HepG2 (cell line): ENCODE data around the gene EPHB3. TPM values are rescaled to one million over a fixed set of nuclear protein-coding genes. Genes with fewer than 3 reads are reported as not detected.

ENCODE experiments used
- ATAC-seq: fragments of 200-7000 bp; cut with Tn5 transposase; 3 replicates; pipeline ENCODE4 v1.9.1; 2020; ENCODE audit warnings: mild to moderate bottlenecking, moderate library complexity
- BruUV-seq: library from RNA; stranded (reverse); fragments of 400-500 nt; replicated peaks from 2 replicates; lab custom pipeline; 2021; lab: Mats Ljungman, UMichigan
- CTCF ChIA-PET: fragments of 300-600 bp; formaldehyde crosslinking; extraction: SDS; loops from one replicate; lab custom pipeline; 2021; ENCODE audit warnings: low total read pairs, inconsistent platforms, low intra/inter-chr PET ratio; lab: Yijun Ruan, JAX
- POLR2A ChIA-PET: fragments of 350-600 bp; sonication (Branson Sonifier 250); formaldehyde crosslinking; loops from one replicate; lab custom pipeline; 2020; ENCODE audit warnings: antibody characterized with exemption, inconsistent platforms; lab: Yijun Ruan, JAX
- DNase-seq: peaks from one replicate; pipeline ENCODE4 v3.0.0-alpha.2; 2015; ENCODE audit warnings: low spot score
- FAIRE-seq: peaks from 3 replicates; lab custom pipeline; 2011; peaks lifted over from hg19 to GRCh38; lab: Jason Lieb, UNC
- H2AFZ ChIP-seq: one replicate; pipeline ENCODE4 v1.6.1; 2011; ENCODE audit warnings: low read length, inconsistent platforms
- H3K27ac ChIP-seq: fragments of 300-600 bp; 3 replicates; pipeline ENCODE4 v1.8.0; 2011; ENCODE audit warnings: mixed run types, mild to moderate bottlenecking, mixed read lengths, low read length, inconsistent platforms; ENCODE audit not compliant: insufficient read depth; ENCODE audit errors: extremely low read length
- H3K27me3 ChIP-seq, 2 experiments: fragments of 200-600 bp in 1 of 2; 2 replicates in 1 of 2; 3 replicates in 1 of 2; pipeline versions ENCODE4 v1.6.0 to v1.8.0; 2011; ENCODE audit warnings: low read length in 2 of 2, mild to moderate bottlenecking in 2 of 2, moderate library complexity in 2 of 2, inconsistent platforms in 1 of 2; ENCODE audit not compliant: insufficient read depth in 2 of 2, control insufficient read depth in 1 of 2
- H3K36me3 ChIP-seq, 2 experiments: fragments of 200-600 bp in 1 of 2; replicated peaks in 1 of 2; 2 replicates in 1 of 2; 3 replicates in 1 of 2; pipeline versions ENCODE4 v1.5.1 to v1.8.0; 2011; ENCODE audit warnings: low read length in 2 of 2, inconsistent platforms in 1 of 2; ENCODE audit not compliant: insufficient read depth in 2 of 2, control insufficient read depth in 1 of 2
- H3K4me1 ChIP-seq: 2 replicates; pipeline ENCODE4 v1.5.1; 2012; ENCODE audit warnings: low read length, inconsistent platforms; ENCODE audit not compliant: insufficient read depth
- H3K4me2 ChIP-seq: 2 replicates; pipeline ENCODE4 v1.6.0; 2011; ENCODE audit warnings: low read depth, low read length, inconsistent platforms
- H3K4me3 ChIP-seq, 3 experiments: fragments of 200-600 bp in 1 of 3; sonication (generic), shearing (Covaris generic) in 1 of 3; replicated peaks in 1 of 3; 2 replicates each; pipeline ENCODE4 v1.5.1; 2011 to 2016; ENCODE audit warnings: low read length in 3 of 3, inconsistent platforms in 2 of 3, low read depth in 2 of 3, mild to moderate bottlenecking in 2 of 3, control low read depth in 1 of 3, mixed read lengths in 1 of 3; ENCODE audit not compliant: insufficient read depth in 1 of 3
- H3K79me2 ChIP-seq: one replicate; pipeline ENCODE4 v1.6.1; 2011; ENCODE audit warnings: low read length, inconsistent platforms; ENCODE audit not compliant: insufficient read depth
- H3K9ac ChIP-seq: 2 replicates; pipeline ENCODE4 v1.6.0; 2011; ENCODE audit warnings: mild to moderate bottlenecking, low read depth, low read length, inconsistent platforms; ENCODE audit not compliant: insufficient read depth
- H3K9me3 ChIP-seq: 2 replicates; pipeline ENCODE4 v1.5.1; 2012; ENCODE audit warnings: mild to moderate bottlenecking, low read length
- H4K20me1 ChIP-seq: 2 replicates; pipeline ENCODE4 v1.6.0; 2011; ENCODE audit warnings: inconsistent platforms, mild to moderate bottlenecking, low read length, moderate library complexity; ENCODE audit not compliant: insufficient read depth
- DPF2 ChIP-seq: sonication (generic); formaldehyde crosslinking; IDR thresholded peaks from 2 replicates; pipeline ENCODE4 v1.4.0; 2020; ENCODE audit warnings: mild to moderate bottlenecking, low read depth, missing genetic modification reagents, borderline replicate concordance
- EED ChIP-seq: sonication (generic); formaldehyde crosslinking; IDR thresholded peaks from 2 replicates; pipeline ENCODE4 v1.5.0; 2020; ENCODE audit warnings: mild to moderate bottlenecking, missing genetic modification reagents
- HIVEP1 ChIP-seq: sonication (generic); formaldehyde crosslinking; IDR thresholded peaks from 2 replicates; pipeline ENCODE4 v1.4.0; 2020; ENCODE audit warnings: mild to moderate bottlenecking, missing genetic modification reagents
- HOXD1 ChIP-seq: sonication (generic); formaldehyde crosslinking; IDR thresholded peaks from 2 replicates; pipeline ENCODE4 v1.5.0; 2020; ENCODE audit warnings: missing genetic modification reagents
- MEF2D ChIP-seq: sonication (generic); formaldehyde crosslinking; IDR thresholded peaks from 2 replicates; pipeline ENCODE4 v1.5.1; 2020; ENCODE audit warnings: mild to moderate bottlenecking, missing genetic modification reagents
- NRL ChIP-seq: sonication (generic); formaldehyde crosslinking; IDR thresholded peaks from 2 replicates; pipeline ENCODE4 v1.5.0; 2020; ENCODE audit warnings: missing genetic modification reagents, mild to moderate bottlenecking, moderate library complexity, borderline replicate concordance
- PITX1 ChIP-seq: sonication (generic); formaldehyde crosslinking; IDR thresholded peaks from 2 replicates; pipeline ENCODE4 v1.5.1; 2020; ENCODE audit warnings: mild to moderate bottlenecking, missing genetic modification reagents
- SMYD3 ChIP-seq: sonication (generic); formaldehyde crosslinking; IDR thresholded peaks from 2 replicates; pipeline ENCODE4 v1.8.1; 2023; ENCODE audit warnings: mild to moderate bottlenecking, missing genetic modification reagents
- SP140L ChIP-seq: sonication (generic); formaldehyde crosslinking; IDR thresholded peaks from 2 replicates; pipeline ENCODE4 v1.4.0; 2020; ENCODE audit warnings: missing genetic modification reagents, borderline replicate concordance
- TAF1 ChIP-seq: sonication (generic); formaldehyde crosslinking; IDR thresholded peaks from 2 replicates; pipeline ENCODE4 v1.4.0; 2020; ENCODE audit warnings: missing genetic modification reagents
- TRIM24 ChIP-seq: sonication (generic); formaldehyde crosslinking; IDR thresholded peaks from 2 replicates; pipeline ENCODE4 v1.8.0; 2022; ENCODE audit warnings: mild to moderate bottlenecking, missing genetic modification reagents
- ZFP37 ChIP-seq: sonication (generic); formaldehyde crosslinking; IDR thresholded peaks from 2 replicates; pipeline ENCODE4 v1.4.0; 2020; ENCODE audit warnings: missing genetic modification reagents, borderline replicate concordance
- ZNF33A ChIP-seq: sonication (generic); formaldehyde crosslinking; IDR thresholded peaks from 2 replicates; pipeline ENCODE4 v1.5.1; 2020; ENCODE audit warnings: missing genetic modification reagents, mild to moderate bottlenecking, moderate library complexity, borderline replicate concordance
- ZNF761 ChIP-seq: sonication (generic); formaldehyde crosslinking; conservative IDR thresholded peaks from 2 replicates; pipeline ENCODE4 v1.4.0; 2020; ENCODE audit warnings: mild to moderate bottlenecking, missing genetic modification reagents
- WGBS: methylation state at CpG from one replicate; pipeline ENCODE4 v1.1.6; 2017; ENCODE audit warnings: low lambda C conversion rate; 5-methylcytosine and 5-hydroxymethylcytosine counted together
- in situ Hi-C: cut with HindIII; loops from 2 replicates; pipeline ENCODE4 v1.10.0; 2017; ENCODE audit warnings: low pct_unique_long_range_greater_than_20kb; ENCODE audit not compliant: extremely low pct_ligation_motif_present
- intact Hi-C: fragments of 100-400 bp; cut with micrococcal nuclease; formaldehyde crosslinking; loops from one replicate; pipeline ENCODE4 v1.10.0; 2022; ENCODE audit not compliant: unreplicated experiment
- polyA plus RNA-seq, 8 experiments: library from polyadenylated mRNA; depleted of rRNA in 3 of 8; stranded (reverse) in 7 of 8; unstranded in 1 of 8; fragments of >200 nt; fragmentation: Illumina TruSeq in 4 of 8; extraction: Trizol in 4 of 8; gene quantifications; 2 replicates each; pipeline versions ENCODE4 v1.2.1 to v1.2.3, GENCODE V29; 2011 to 2016; ENCODE audit warnings: low read depth in 4 of 8, missing spikeins in 1 of 8, mixed read lengths in 1 of 8; ENCODE audit not compliant: insufficient read depth in 1 of 8
- total RNA-seq, 5 experiments: library from RNA; depleted of rRNA; stranded (reverse); fragments of >200 nt; fragmentation: Illumina TruSeq; extraction: Trizol; gene quantifications; 2 replicates each; pipeline ENCODE4 v1.2.3, GENCODE V29; 2016; ENCODE audit warnings: low read depth in 1 of 5
- TF ChIP-seq, protein P1 (sequence below): IDR thresholded peaks from 2 replicates; pipeline ENCODE4 v1.6.1; 2016; ENCODE audit warnings: low read depth, missing genetic modification reagents, missing compliant biosample characterization

The EPHB3 gene
- total and polyA plus RNA-seq, 2 of the 13 experiments (the other 11 are each of a cell fraction or from before 2014, with no cell fraction given), result 0.01 TPM; not detected in 1

DNA sequence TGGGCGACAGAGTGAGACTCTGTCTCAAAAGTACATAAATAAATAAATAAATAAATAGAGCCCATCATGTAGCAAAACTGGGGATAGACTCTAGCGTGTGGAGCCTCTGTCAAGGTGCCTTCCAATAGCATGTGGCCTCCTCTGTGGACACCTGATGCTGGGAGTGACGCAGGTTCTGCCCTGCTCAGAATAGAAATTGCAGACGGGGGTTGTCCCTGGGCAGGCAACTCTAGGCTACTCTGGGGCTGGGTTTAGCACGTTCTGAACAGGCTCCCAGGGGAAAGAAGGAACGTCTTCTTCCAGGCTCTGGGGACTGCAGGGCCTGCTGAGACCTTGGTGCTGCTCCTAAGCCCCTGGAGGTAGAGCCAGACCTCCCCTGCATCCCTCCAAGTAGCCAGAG lies 65.3 kb downstream of the EPHB3 start:
- Histone ChIP-seq H3K9me3 (no peaks in the 10 kb centered on the region), H3K27me3 (peaks cover 6 to 39% of the 10 kb centered on the region in 2 experiments; a peak in 4 of 5 replicates), H3K79me2 (no peaks in the 10 kb centered on the region), H2AFZ (no peak overlapping the region), H3K4me2 (no peak overlapping the region), H3K27ac (no peak overlapping the region), H3K36me3 (no peaks in the 10 kb centered on the region), H3K9ac (no peak overlapping the region), H4K20me1 (no peaks in the 10 kb centered on the region), H3K4me1 (no peaks in the 10 kb centered on the region), H3K4me3 (no peak overlapping the region)
- no TSS peak for BruUV-seq
- ChIA-PET POLR2A (no interaction called here), CTCF (no interaction called here)
- ATAC-seq (no peak), DNase-seq (no peak), FAIRE-seq (no peak)
- in situ Hi-C loops (no loop called here), intact Hi-C loops (no loop called here)
- WGBS, result 62% methylated on average over 3 of the region's 6 CpGs
- no peak for TF ChIP-seq SMYD3
- no peak for TF ChIP-seq HOXD1 (CRISPR knock-in tag)
- TF ChIP-seq HIVEP1 (CRISPR knock-in tag), result no peak
- TF ChIP-seq, protein P1, sequence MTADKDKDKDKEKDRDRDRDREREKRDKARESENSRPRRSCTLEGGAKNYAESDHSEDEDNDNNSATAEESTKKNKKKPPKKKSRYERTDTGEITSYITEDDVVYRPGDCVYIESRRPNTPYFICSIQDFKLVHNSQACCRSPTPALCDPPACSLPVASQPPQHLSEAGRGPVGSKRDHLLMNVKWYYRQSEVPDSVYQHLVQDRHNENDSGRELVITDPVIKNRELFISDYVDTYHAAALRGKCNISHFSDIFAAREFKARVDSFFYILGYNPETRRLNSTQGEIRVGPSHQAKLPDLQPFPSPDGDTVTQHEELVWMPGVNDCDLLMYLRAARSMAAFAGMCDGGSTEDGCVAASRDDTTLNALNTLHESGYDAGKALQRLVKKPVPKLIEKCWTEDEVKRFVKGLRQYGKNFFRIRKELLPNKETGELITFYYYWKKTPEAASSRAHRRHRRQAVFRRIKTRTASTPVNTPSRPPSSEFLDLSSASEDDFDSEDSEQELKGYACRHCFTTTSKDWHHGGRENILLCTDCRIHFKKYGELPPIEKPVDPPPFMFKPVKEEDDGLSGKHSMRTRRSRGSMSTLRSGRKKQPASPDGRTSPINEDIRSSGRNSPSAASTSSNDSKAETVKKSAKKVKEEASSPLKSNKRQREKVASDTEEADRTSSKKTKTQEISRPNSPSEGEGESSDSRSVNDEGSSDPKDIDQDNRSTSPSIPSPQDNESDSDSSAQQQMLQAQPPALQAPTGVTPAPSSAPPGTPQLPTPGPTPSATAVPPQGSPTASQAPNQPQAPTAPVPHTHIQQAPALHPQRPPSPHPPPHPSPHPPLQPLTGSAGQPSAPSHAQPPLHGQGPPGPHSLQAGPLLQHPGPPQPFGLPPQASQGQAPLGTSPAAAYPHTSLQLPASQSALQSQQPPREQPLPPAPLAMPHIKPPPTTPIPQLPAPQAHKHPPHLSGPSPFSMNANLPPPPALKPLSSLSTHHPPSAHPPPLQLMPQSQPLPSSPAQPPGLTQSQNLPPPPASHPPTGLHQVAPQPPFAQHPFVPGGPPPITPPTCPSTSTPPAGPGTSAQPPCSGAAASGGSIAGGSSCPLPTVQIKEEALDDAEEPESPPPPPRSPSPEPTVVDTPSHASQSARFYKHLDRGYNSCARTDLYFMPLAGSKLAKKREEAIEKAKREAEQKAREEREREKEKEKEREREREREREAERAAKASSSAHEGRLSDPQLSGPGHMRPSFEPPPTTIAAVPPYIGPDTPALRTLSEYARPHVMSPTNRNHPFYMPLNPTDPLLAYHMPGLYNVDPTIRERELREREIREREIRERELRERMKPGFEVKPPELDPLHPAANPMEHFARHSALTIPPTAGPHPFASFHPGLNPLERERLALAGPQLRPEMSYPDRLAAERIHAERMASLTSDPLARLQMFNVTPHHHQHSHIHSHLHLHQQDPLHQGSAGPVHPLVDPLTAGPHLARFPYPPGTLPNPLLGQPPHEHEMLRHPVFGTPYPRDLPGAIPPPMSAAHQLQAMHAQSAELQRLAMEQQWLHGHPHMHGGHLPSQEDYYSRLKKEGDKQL (CRISPR knock-in tag), result no peak
- TF ChIP-seq ZNF33A (CRISPR knock-in tag), result no peak
- no peak for TF ChIP-seq SP140L (CRISPR knock-in tag)
- no peak for TF ChIP-seq TAF1 (CRISPR knock-in tag)
- TF ChIP-seq MEF2D (CRISPR knock-in tag), result no peak
- TF ChIP-seq TRIM24 (CRISPR knock-in tag), result no peak
- no peak for TF ChIP-seq ZNF761 (CRISPR knock-in tag)
- TF ChIP-seq PITX1, result no peak
- TF ChIP-seq ZFP37 (CRISPR knock-in tag), result no peak
- no peak for TF ChIP-seq EED (CRISPR knock-in tag)
- no peak for TF ChIP-seq DPF2 (CRISPR knock-in tag)
- no peak for TF ChIP-seq NRL
